NCI-H774 (cell line): Measurements from ENCODE around the gene GARRE1.
"Not testable (repeated sequence)": the region's sequence is repeated elsewhere in the genome, so short reads cannot be mapped to it uniquely, and the experiment has no call there.

Experiments used
- DNase-seq: peaks from one replicate; lab custom pipeline; 2025; lab: John Stamatoyannopoulos, UW

GARRE1 gene

GRCh38 chr19:34254046-34254697 lies at the start of gene GARRE1:
Gene GARRE1 (plus strand): TSS chr19:34254554. CDS start chr19:34300474, 45,920 bp downstream.
- peak; percentile 77 for DNase-seq

GRCh38 chr19:34205324-34205723 lies 49.0 kb upstream of the GARRE1 start:
- not testable (repeated sequence) for DNase-seq

GRCh38 chr19:34208291-34208884 lies 46.0 kb upstream of the GARRE1 start:
- no peak for DNase-seq

GRCh38 chr19:34209726-34210125 lies 44.6 kb upstream of the GARRE1 start:
- DNase-seq: no peak

GRCh38 chr19:34213283-34213682 lies 41.1 kb upstream of the GARRE1 start:
- DNase-seq: no peak

- DNase-seq: no peak
Observed at GRCh38 chr19:34214040-34214439, 40.3 kb upstream of the GARRE1 start.

GRCh38 chr19:34215006-34215665 lies 39.2 kb upstream of the GARRE1 start:
- DNase-seq: no peak

- DNase-seq: no peak
Observed at GRCh38 chr19:34215666-34216038, 38.7 kb upstream of the GARRE1 start.

GRCh38 chr19:34216745-34217219 lies 37.6 kb upstream of the GARRE1 start:
- not testable (repeated sequence) for DNase-seq

- DNase-seq: peak; percentile 56
Observed at GRCh38 chr19:34217952-34218817, 36.2 kb upstream of the GARRE1 start.

GRCh38 chr19:34218818-34219164 lies 35.6 kb upstream of the GARRE1 start:
- DNase-seq: no peak

- DNase-seq: peak; percentile 26
Observed at GRCh38 chr19:34220472-34221063, 33.8 kb upstream of the GARRE1 start.

GRCh38 chr19:34222386-34222785 lies 32.0 kb upstream of the GARRE1 start:
- no peak for DNase-seq

- DNase-seq: no peak
Observed at GRCh38 chr19:34224996-34225658, 29.2 kb upstream of the GARRE1 start.

GRCh38 chr19:34225659-34226015 lies 28.7 kb upstream of the GARRE1 start:
- DNase-seq: no peak

GRCh38 chr19:34226036-34226435 lies 28.3 kb upstream of the GARRE1 start:
- no peak for DNase-seq

- DNase-seq: no peak
Observed at GRCh38 chr19:34228347-34228746, 26.0 kb upstream of the GARRE1 start.

GRCh38 chr19:34228762-34229161 lies 25.6 kb upstream of the GARRE1 start:
- no peak for DNase-seq

GRCh38 chr19:34229721-34230120 lies 24.6 kb upstream of the GARRE1 start:
- no peak for DNase-seq

GRCh38 chr19:34230820-34231219 lies 23.5 kb upstream of the GARRE1 start:
- no peak for DNase-seq

- DNase-seq: no peak
Observed at GRCh38 chr19:34231439-34231838, 22.9 kb upstream of the GARRE1 start.
